ENCODE results near the gene SRD5A1. TPM values are rescaled to one million over a fixed set of nuclear protein-coding genes. Genes with fewer than 3 reads are reported as not detected.

The SRD5A1 gene
- total and polyA plus RNA-seq, 2 of the 8 experiments (the other 6 are each of a cell fraction or from before 2014, with no cell fraction given): 34.7 to 42.4 TPM

- TF ChIP-seq EZH2 (IDR thresholded peaks at IDR 0.05; ENCODE audit: low read depth, low read length, severe bottlenecking) (no peak), SP4 (IDR thresholded peaks at IDR 0.05; ENCODE audit: low read length) (0 out of 2 replicates have a peak, but pooled peaks have one; percentile 32), MAX (IDR thresholded peaks at IDR 0.05) (peak; percentile 57), GABPA (IDR thresholded peaks at IDR 0.05; ENCODE audit: borderline replicate concordance, insufficient read depth, low read length) (no peak), TAF1 (IDR thresholded peaks at IDR 0.05; ENCODE audit: low read depth, low read length) (no peak), POLR2AphosphoS5 (IDR thresholded peaks at IDR 0.05; ENCODE audit: low read depth, low read length) (no peak), BACH1 (IDR thresholded peaks at IDR 0.05; ENCODE audit: low read length) (no peak), CBX8 (IDR thresholded peaks at IDR 0.05; ENCODE audit: borderline replicate concordance, low read depth, low read length) (no peak), TCF12 (IDR thresholded peaks at IDR 0.05; ENCODE audit: low read depth, low read length) (no peak), HDAC2 (IDR thresholded peaks at IDR 0.05; ENCODE audit: borderline replicate concordance in 1 of 2, low read depth in 2 of 2, low read length in 2 of 2) (peak in 1 of 2 experiments; percentile 85; a peak in 1 of 4 replicates), ATF3 (IDR thresholded peaks at IDR 0.05; ENCODE audit: insufficient read depth, low read depth, low read length) (no peak), KDM5A (IDR thresholded peaks at IDR 0.05; ENCODE audit: low read length) (no peak), ATF2 (IDR thresholded peaks at IDR 0.05; ENCODE audit: low read length) (no peak), ASH2L (IDR thresholded peaks at IDR 0.05; ENCODE audit: low read length) (peak; percentile 62)
These were observed 53.7 kb downstream of the SRD5A1 start (continued) for GRCh38 chr5:6686915-6687409.

Measured in H1 (cell line).